Cerebellar cortex (tissue), 1 donor: ENCODE results near the gene DMAP1.

Source experiments
- DNase-seq: peaks from one replicate; pipeline ENCODE4 v3.0.0-alpha.2; 2015; ENCODE audit warnings: low spot score

The DMAP1 gene

DNA sequence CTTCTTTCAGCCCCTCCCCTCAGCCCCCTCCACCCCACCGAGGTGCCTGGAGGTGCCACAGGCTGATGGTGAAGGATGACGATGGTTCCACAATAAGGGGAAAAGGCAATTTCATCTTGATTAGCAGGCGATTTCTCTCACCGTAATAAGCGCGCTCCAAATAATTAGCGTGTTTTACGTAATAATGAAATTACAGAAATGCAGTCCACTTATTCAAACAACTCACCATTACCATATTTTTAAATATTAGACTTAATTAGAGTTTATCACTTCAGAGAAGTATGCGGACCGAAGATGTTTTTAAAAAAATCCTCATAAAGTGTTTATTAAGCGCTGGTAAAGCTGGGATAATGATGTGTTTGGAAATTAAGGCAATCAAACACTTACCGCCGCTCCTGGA, 14.9 kb downstream of the DMAP1 start:
- no peak for DNase-seq

- DNase-seq: no peak
Measured at GRCh38 chr1:44229435-44230167, 16.3 kb downstream of the DMAP1 start.

DNA sequence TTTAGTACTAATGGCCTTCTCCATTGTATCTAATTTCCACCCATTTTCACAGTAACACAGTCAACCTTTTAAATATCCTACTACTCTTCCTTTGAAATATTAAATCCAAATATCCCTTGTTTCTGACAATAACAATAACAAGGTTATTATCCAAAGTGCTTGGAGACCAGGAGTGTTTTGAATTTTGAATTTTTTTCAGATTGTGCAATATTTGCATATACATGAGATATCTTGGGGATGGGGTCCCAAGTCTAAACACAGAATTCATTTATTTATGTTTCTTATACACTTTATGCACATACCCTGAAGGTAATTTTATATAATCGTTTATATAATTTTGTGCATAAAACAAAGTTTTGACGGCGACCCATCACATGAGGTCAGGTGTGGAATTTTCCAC, 17.5 kb downstream of the DMAP1 start:
- no peak for DNase-seq

- DNase-seq: no peak
Measured at GRCh38 chr1:44233593-44233992, 20.3 kb downstream of the DMAP1 start.

- DNase-seq: no peak
Measured at GRCh38 chr1:44235808-44236207, 22.5 kb downstream of the DMAP1 start.

DNA sequence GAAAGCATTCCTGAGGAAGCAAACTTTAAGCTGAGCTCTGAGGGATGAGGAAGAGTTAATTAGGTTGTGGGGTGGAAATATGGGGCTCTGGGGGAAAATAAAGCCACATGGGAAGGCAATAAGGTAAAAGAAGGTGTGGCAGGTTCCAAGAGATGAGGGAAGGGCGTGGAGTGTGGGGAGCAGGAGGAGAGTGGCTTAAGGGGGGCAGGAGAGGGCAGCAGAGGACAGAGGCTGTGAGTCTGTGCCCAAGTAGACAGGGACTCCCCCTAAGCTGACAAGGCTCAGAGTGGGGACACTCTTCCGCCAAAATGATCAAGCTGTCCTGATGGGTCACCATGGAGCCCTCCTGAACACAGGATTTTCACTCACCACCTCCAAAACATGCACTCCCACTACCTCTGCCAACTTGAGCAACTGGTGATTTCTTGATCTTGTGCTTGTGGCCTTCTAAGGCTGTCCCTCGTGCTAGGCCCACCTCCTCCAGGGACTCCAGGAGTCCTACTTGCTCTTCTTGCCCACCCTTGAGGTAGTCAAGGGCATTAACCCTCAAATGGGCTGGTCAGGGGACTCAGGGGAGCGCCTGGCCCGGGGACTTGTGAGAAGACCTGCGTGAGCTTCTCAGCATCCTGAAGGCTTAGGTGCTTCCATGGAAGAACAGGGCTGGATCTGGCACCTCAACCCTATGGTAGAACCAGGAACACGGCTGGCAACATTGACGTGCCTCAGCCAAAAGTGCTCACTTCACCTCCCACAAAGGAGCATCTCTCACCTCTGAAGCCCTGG, 23.4 kb downstream of the DMAP1 start:
- no peak for DNase-seq

GRCh38 chr1:44237721-44238457, 24.6 kb downstream of the DMAP1 start:
- DNase-seq: peak; percentile 15

DNA sequence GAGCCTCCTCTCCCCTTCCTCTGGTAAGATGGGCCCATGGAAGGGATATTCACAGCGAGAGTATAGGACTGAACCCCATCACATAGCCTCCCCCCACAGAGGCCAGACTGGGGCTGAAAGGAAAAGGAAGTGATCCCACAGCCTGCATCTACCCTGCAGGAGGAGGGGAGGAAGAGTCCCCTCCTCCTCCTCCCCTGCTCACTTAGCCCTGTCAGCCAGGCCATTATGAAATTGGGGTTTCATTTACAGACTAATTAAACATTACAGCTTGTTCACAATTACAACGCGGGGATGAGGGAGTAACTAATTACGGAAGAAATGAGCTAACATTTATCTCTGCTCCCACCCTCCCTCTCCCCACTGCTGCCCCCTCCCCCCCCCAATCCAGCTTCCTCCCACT, 25.4 kb downstream of the DMAP1 start:
- no peak for DNase-seq

DNA sequence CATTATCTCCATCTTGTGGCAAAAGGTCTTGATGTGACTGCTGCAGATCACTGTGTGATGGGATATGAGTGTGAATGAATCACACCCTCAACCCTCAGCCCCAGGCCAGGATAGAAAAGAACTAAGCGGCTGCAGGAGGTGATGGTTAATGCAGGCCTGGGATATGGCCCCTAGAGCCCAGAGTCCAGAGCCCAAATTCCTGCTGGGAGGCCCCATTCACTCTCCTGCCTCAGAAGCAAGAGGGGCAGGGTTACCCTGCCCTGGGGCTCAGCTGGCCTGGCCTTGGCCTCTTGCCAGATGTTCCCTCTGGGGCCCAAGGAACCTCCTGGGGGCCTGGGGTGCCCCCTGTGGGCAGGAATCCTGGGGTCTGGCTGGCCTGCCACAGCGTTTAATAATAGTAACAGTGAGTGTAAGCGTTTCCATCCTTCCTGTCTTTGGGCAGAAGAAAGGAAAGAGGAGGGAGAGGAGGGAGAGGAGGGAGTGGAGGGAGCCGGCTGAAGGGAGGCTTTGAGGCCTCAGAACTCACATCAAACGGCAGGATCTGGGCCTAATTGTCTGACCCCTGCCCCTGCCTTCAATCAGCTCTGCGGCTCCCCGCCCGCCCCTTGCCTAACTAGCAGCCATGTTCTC, 26.2 kb downstream of the DMAP1 start:
- no peak for DNase-seq

DNA sequence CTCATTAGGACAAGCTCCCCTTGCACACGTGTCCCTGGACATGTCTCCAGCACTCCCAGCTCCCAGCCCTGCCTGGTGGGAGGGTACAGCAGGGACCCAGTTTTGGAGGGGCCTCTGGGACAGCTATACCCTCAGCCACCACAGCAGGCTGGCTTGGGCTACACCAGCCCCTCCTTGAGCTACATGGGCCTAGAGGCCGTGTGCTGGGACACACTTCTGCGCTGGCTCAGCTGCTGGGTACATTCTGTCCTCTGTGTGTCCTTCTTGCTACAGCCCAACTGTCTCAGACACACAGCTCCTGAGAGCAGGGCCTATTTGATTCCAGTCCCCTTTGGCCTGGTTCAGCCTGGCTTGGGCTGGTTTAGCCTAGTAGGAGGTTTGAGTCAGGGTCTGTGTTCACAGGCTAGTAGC, 26.7 kb downstream of the DMAP1 start:
- no peak for DNase-seq

GRCh38 chr1:44240802-44241671, 27.8 kb downstream of the DMAP1 start:
- no peak for DNase-seq

- DNase-seq: no peak
Measured at GRCh38 chr1:44242746-44243145, 29.5 kb downstream of the DMAP1 start.

- no peak for DNase-seq
Measured at GRCh38 chr1:44243782-44244495, 30.7 kb downstream of the DMAP1 start.

GRCh38 chr1:44244986-44245385, 31.7 kb downstream of the DMAP1 start:
- DNase-seq: no peak

DNA sequence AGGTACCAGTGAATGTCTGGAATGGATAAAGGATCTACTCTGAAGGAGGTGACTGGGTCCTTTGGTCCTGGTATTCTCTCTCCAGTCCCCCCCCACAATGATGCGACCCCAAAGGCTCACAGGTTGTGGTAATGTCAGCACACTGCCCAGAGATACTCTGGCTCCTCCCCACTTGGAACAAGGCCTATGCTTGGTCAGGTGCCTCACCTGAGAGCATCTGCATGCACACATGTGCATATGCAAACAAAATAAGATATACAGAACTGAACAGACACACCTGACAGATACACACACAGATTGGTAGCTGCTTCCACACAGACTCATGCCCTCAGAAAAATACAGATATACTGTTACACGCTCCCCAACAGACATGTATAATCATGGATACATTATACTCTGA, 33.5 kb downstream of the DMAP1 start:
- no peak for DNase-seq

GRCh38 chr1:44249543-44249942, 36.3 kb downstream of the DMAP1 start:
- no peak for DNase-seq

GRCh38 chr1:44250068-44250781, 37.0 kb downstream of the DMAP1 start:
- DNase-seq: peak; percentile 36

DNA sequence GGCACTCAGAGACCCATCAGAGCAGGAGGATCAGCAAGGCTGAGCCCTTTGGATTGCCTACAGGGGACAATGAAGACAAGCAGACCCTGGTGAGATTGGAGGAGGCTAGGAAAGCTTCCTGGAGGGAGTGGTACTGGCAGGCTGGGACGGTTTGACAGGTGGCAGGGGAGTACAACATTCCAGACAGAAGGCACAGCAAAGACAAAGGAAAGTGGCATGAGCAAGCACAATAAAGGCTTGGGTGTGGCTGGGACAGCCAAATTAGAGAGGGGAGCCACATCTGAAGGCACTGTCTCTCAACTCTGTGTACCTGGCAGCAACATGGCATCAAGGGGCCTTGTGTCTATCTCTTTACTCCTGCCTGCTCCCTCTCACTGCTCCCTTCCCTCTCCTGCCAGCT, 38.2 kb downstream of the DMAP1 start:
- no peak for DNase-seq

DNA sequence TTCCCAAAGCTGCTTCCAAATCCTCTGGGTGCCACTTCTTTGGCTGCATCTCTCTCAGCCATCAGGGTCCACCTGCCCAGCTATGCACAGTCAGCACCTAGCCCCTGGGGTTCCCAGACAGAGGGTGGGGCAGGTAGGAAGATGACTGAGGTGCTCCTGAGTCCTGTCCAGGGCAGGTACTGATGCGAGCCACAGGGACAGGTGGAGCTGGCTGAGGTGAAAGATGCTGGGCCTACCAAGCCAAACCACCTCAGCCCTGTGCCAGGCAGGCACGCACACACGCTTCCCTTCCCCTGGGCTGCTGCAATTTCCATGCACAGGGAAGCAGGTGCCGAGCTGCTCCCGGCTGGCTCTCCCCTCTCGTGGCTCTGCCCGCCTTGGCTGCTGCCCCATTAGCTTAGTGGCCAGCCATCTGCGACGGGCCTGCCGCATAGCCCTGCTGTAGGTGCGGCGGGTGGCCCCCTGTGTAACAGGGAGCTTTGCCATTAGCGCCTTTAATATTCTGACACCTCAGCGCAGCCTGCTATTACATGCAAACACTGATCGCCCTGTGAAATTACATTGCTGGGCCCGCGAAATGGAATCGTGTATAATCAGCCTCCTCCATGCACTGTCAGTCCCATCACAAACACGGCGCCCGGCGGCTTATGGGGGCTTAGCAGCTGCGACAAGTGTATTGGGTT, 38.9 kb downstream of the DMAP1 start:
- peak; percentile 86 for DNase-seq
